NCI-H2081 treated with DMSO at 0.1 percent for 48 hours (cell line): ENCODE data around the gene PCSK1.
A peak's percentile ranks its signal among the peaks of the same experiment; 100 is the strongest.

Experiments used
- DNase-seq: peaks from one replicate; lab custom pipeline; 2025; lab: John Stamatoyannopoulos, UW

Gene PCSK1

GRCh38 chr5:96433066-96433447 lies at the start of gene PCSK1:
Gene PCSK1, minus strand, starts transcription at chr5:96433248. Its CDS starts 206 bp downstream, at chr5:96433042.
- DNase-seq, result peak; percentile 15

- no peak for DNase-seq
Observed at GRCh38 chr5:96481867-96482266, 48.8 kb upstream of the PCSK1 start.

GRCh38 chr5:96481009-96481786 lies 48.1 kb upstream of the PCSK1 start:
- DNase-seq, result no peak

DNA sequence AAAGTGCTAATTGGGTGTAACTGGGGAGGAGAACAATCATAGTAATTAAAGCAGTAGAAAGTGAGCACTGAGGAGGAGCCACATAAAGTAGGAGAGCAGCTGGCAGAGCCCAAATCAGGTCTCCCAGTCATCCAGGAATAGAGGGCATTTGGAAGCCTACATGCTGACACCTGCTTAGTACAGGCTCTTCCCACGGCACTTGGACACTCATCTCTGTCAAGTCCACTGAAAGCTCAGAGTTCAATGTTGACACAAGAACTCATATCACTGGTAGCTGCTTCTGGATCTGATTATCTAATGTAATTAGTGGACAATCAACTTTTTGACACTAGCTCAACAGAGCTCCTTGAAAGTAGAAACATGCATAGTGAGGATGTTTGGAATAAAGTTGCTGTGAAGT lies 45.9 kb upstream of the PCSK1 start:
- no peak for DNase-seq

- DNase-seq, result no peak
Observed at GRCh38 chr5:96476654-96477053, 43.6 kb upstream of the PCSK1 start.

GRCh38 chr5:96474073-96474472 lies 41.0 kb upstream of the PCSK1 start:
- no peak for DNase-seq

- DNase-seq, result no peak
Observed at GRCh38 chr5:96473155-96473554, 40.1 kb upstream of the PCSK1 start.

- DNase-seq, result no peak
Observed at GRCh38 chr5:96470785-96471184, 37.7 kb upstream of the PCSK1 start.

DNA sequence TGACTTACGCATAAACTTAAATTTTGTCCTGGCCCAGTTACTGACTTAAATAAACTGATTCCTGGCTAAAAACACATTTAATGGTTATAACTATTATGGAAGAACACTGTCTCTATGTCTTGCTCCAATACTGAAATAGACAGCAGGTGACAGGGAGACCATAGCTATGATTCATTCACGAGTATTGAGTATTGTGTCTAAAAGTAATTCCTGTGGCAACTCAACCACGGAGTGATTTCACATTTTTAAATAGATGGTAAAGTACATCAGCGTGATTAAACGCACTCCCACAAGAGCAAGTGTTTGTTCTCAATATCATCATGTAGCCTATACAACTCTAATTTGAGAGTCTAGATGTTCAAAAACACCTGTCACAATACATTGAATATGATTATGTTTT lies 35.9 kb upstream of the PCSK1 start:
- DNase-seq, result no peak

GRCh38 chr5:96463091-96463490 lies 30.0 kb upstream of the PCSK1 start:
- no peak for DNase-seq

DNA sequence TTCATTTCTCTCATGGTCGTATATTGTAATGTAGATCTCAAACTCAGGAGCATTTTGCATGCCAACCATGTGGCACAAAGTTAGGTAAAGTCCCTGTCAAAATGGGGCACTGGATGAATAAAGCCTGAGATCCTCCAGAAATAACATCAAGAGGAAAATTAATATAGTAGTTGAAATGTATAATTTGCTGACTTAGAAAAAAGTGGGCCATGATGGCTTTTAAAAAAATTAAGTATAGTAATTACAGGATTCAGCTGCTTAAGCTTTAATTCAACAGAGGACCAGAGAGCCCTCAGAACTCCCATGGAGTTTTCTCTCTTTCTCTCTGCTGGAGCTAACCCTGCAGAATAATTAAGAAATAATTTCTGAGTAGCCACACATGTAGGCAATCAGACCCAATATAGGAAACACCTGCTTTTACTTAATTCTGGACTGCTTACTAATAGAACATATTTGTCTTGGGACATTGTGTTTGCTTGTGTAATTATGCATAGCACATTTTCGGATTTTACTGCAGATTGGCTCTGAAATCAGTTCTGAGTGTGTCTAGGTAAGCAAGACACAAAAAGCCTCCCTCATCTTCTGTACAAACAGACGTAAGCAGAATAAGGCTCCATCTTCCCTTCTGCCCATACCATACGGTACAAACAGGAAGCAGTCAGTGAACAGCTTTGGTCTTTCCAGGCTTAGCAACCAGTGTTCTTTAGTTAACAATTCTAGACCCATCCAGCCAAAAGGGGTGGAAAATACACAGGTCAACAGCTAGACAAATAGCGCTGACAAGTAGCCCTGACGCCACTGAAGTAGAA lies 26.5 kb upstream of the PCSK1 start:
- DNase-seq, result peak; percentile 64

DNA sequence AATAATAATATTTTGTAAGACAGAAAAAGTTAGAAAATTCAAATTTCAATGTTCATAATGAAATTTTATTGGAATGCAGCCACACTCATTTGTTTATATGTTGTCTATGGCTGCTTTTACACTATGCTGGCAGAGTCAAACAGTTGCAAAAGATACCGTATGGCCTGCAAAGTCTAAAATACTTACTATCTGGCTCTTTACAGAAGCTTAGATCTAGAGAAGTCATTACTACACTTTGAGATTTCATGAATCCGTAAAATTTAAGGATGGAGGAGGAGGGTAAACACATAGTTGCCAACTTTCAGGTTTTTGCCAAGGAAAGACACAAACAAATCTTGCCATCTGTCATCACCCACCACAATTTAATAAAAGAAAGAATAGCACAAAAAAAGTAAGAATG lies 25.1 kb upstream of the PCSK1 start:
- DNase-seq, result no peak

GRCh38 chr5:96455789-96456188 lies 22.7 kb upstream of the PCSK1 start:
- DNase-seq, result no peak

GRCh38 chr5:96453394-96453793 lies 20.3 kb upstream of the PCSK1 start:
- DNase-seq, result no peak

- no peak for DNase-seq
Observed at GRCh38 chr5:96447949-96448348, 14.9 kb upstream of the PCSK1 start.

DNA sequence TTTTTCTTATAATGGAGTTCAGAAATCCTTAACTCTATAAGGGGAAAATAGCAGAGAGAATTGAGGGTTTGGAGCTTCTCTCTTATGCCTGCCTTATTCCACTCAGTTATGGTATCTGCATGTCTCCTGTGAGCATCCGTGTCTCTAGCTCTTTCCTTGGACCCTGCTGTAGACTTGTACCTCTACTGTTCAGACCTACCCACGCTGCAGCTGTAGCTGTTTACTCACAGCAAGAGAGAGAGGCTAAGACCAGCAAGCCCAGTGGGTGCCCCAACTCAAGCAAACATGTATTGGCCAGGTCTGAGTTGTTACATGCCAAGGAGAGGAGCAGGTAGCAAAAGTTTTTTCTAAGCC lies 7.1 kb upstream of the PCSK1 start:
- DNase-seq, result no peak

- no peak for DNase-seq
Observed at GRCh38 chr5:96439477-96440184, 6.6 kb upstream of the PCSK1 start.

DNA sequence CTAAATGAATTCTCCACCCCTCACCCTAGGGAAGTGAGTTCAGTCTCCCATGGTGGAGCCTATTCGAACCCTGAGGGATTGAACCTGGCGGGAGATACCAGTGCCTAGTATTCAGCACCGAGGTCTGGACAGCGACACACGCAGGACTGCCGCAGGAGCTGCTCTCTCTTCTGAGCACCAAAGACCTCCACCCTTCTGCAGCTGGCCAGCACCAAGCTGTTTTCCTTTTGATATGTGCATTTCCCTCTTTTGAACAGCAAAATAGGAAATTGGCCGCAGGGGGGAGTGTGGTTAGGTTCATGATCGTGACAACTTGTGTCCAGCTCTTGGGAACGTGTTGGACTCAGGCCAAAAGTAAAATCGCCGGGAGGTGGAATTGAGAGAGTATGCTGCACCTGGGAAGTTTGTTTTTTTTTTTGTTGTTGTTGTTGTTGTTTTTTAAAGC lies 1.2 kb upstream of the PCSK1 start:
- peak; percentile 78 for DNase-seq

- no peak for DNase-seq
Observed at GRCh38 chr5:96432216-96433065, 607 bp downstream of the PCSK1 start.

- no peak for DNase-seq
Observed at GRCh38 chr5:96431376-96432187, 1.5 kb downstream of the PCSK1 start.

DNA sequence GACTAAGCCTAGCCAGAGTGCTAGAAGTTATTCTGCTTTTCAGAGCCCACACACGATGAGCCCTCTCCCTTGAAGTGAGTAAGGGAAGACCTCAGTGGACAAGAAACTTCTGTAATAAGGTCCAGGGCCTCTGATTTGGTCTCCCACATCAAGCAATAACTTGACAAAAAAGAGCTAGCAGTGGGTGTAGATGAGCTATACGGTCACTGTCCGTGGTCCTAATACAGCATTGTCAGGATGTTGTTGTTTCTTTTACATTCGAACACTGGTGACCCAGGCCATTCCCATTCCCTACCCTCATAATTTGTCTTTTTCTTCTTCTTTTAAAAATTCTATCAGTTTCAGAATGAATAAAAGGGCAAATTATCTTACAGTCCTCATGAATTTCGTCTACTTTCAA lies 5.2 kb downstream of the PCSK1 start:
- DNase-seq, result no peak
